22Rv1 (cell line): ENCODE measurements around the gene SH2B3.
"Not testable (repeated sequence)": the region's sequence is repeated elsewhere in the genome, so short reads cannot be mapped to it uniquely, and the experiment has no call there.

Source experiments
- H3K27ac ChIP-seq: fragments of 450-650 bp; 2 replicates; pipeline ENCODE4 v1.5.1; 2017
- ZFX ChIP-seq: fragments of 450-650 bp; IDR thresholded peaks from 2 replicates; pipeline ENCODE4 v1.6.1; 2017; ENCODE audit warnings: antibody characterized with exemption, borderline replicate concordance
- TF ChIP-seq, protein P1 (sequence below): fragments of 450-650 bp; IDR thresholded peaks from 2 replicates; pipeline ENCODE4 v1.5.1; 2017; ENCODE audit warnings: mild to moderate bottlenecking

SH2B3 gene

DNA sequence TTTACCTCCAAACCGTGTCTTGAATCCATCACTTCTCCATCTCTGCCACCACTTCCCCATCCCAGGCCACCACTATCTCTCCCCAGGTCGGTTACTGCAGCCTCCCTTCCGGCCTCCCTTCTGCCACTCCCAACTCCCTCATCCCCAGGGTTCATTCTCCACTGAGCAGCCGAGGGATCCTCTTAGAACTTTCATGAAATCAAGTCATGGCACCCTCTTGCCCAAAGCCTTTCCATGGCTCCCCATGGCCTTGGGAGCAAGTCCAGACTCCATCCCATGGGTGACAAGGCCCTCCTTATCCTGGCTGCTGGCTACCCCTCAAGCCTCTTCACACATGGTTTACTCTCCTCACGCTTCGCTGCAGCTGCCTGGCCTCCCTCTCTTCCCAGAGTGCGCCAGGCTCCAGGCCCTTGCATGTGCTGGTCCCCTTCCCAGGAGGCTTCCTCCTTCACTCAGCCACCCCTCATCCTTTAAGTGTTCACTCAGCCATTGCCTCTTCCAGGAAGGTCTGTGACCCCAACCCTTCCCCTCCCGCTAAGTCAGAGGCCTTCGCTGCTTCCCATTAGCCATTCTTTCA, 17.9 kb upstream of the SH2B3 start:
- TF ChIP-seq, protein P1, sequence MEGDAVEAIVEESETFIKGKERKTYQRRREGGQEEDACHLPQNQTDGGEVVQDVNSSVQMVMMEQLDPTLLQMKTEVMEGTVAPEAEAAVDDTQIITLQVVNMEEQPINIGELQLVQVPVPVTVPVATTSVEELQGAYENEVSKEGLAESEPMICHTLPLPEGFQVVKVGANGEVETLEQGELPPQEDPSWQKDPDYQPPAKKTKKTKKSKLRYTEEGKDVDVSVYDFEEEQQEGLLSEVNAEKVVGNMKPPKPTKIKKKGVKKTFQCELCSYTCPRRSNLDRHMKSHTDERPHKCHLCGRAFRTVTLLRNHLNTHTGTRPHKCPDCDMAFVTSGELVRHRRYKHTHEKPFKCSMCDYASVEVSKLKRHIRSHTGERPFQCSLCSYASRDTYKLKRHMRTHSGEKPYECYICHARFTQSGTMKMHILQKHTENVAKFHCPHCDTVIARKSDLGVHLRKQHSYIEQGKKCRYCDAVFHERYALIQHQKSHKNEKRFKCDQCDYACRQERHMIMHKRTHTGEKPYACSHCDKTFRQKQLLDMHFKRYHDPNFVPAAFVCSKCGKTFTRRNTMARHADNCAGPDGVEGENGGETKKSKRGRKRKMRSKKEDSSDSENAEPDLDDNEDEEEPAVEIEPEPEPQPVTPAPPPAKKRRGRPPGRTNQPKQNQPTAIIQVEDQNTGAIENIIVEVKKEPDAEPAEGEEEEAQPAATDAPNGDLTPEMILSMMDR, result no peak
- no peak for TF ChIP-seq ZFX
- no peak overlapping the region for H3K27ac ChIP-seq

DNA sequence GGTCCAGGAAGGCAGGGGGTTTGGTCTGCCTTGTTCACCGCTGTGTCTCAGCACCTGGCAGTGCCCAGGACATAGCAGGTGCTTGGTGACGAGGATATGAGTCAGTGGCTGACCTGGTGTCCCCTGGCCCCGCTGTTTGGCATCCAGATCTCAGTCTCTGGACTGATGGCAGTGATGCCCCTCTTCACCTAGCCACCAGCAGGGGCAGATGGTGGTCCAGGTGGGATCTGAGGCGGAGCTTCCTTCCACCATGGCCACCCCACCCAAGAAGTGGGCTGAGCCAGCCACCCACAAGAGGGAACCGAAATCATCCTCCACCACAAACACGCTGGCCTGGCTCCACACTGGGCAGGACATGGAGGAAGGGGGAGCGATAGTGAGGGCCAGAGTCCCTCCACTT, 16.1 kb upstream of the SH2B3 start:
- H3K27ac ChIP-seq, result no peak overlapping the region
- no peak for TF ChIP-seq ZFX
- TF ChIP-seq, protein P1, result no peak

DNA sequence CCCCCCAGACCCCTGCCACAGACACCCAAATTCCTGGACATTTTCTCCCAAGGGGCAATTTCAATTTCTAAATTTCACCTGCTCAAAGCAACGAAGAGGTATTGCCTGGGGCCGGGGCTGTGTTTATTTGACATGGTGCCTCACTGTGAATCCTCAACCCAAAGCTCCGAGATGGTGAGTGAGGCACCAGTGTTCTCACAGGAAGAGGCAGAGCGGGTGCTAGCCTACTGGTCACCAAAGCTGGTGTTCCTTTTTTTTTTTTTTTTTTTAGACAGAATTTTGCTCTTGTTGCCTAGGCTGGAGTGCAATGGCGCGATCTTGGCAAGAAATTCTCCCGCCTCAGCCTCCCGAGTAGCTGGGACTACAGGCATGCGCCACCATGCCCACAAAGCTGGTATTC, 14.8 kb upstream of the SH2B3 start:
- no peak overlapping the region for H3K27ac ChIP-seq
- TF ChIP-seq, protein P1, result no peak
- no peak for TF ChIP-seq ZFX

DNA sequence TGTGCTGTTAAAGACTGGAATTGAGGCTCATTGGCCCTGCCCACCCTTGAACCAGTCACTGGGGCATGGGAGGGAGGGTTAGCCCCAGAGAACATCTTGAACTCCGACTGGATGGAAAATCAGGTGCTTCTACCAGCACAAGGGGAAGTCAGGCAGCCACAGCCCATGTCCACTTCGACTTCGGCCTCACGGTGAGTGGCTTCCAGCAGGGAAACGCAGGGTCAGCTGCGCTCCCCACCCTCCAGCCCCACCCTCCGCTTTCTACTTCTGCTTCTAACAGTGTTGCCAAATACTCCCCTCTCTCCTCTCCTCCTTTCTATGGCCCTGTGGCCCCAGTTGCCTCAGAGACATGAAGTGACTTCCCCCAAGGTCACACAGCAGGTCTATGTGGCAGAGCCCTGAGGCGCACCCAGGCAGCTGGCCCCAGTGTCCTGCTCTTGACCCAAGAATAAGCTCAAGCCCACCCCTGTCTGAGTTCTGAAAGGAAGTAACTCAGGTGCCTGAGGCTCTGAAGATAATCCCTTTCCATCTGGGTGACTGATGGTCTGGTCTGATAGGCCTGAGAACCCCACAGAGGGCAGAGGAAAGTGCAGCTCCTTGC, 11.9 kb upstream of the SH2B3 start:
- TF ChIP-seq, protein P1, result no peak
- no peak for TF ChIP-seq ZFX
- H3K27ac ChIP-seq, result no peak overlapping the region

DNA sequence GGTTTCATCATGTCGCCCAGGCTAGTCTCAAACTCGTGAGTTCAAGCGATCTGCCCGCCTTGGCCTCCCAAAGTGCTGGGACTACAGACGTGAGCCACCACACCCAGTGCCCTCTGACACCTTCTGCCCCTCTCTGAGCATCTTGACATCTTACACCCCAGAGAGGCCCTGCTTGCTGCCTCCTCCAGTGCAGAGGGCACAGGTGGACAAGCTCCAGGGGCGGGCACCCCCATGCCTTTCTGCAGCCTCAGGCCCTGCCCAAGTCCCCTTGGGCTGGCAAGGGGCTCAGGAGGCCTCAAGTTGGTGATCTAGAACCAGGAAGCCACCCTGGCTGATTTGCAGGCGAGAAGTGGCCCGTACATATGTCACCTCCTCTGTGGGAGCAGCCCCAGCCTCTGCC, 11.2 kb upstream of the SH2B3 start:
- TF ChIP-seq, protein P1, result no peak
- TF ChIP-seq ZFX, result no peak
- H3K27ac ChIP-seq, result no peak overlapping the region

DNA sequence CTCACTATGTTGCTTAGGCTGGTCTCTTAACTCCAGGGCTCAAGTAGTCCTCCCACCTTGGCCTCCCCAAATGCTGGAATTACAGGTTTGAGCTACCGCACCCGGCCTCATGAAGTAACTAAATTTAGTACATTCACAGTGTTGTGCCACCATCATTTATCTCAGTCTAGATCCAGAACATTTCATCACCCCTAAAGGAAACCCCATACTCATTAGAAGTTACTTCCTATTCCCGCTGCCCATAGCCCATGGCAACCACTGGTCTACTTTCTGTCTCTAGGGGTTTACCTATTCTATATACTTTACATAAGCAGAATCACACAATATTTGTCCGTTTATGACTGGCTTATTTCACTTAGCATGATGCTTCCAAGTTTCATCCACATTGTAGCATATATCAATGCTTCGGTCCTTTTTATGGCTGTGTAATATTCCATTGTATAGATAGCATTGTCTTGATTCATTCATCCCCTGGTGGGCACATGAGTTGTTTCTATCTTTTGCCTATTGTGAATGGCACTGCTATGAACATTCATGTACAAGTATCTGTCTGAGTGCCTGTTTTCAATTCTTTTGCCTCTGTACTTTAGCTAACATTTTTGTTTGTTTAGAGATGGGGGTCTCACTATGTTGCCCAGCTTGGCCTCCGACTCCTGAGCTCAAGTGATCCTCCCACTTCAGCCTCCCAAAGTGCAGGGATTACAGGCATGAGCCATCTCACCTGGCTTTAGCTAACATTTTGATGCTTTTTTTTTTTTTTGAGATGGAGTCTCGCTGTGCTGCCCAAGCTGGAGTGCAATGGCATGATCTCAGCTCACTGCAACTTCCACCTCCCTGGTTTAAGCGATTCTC, 10.2 kb upstream of the SH2B3 start:
- TF ChIP-seq, protein P1, result no peak
- no peak for TF ChIP-seq ZFX
- H3K27ac ChIP-seq, result no peak overlapping the region

DNA sequence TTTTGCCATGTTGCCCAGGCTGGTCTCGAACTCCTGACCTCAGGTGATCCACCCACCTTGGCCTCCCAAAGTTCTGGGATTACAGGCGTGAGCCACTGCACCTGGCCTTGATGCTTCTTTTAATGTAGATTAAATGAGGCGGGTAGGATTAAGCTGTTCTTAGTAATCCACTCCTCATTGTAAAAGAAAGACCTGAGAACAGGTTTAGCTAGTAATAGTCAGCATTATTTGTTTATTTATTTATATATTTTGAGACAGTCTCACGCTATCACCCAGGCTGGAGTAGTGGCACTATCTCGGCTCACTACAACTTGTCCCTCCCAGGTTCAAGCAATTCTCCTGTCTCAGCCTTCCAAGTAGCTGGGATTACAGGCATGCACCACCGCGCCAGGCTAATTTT, 9.5 kb upstream of the SH2B3 start:
- not testable (repeated sequence) for H3K27ac ChIP-seq
